HL-60/S4 (cell line): ENCODE data around the gene AKNAD1.
"Not testable (repeated sequence)": the region's sequence is repeated elsewhere in the genome, so short reads cannot be mapped to it uniquely, and the experiment has no call there.

Experiments used
- in situ Hi-C: fragments of 300-500 bp; cut with MboI; formaldehyde crosslinking; loops from 2 replicates; pipeline ENCODE4 v1.14.3; 2022; ENCODE audit warnings: low sequenced_read_pairs

Gene AKNAD1, protein sequence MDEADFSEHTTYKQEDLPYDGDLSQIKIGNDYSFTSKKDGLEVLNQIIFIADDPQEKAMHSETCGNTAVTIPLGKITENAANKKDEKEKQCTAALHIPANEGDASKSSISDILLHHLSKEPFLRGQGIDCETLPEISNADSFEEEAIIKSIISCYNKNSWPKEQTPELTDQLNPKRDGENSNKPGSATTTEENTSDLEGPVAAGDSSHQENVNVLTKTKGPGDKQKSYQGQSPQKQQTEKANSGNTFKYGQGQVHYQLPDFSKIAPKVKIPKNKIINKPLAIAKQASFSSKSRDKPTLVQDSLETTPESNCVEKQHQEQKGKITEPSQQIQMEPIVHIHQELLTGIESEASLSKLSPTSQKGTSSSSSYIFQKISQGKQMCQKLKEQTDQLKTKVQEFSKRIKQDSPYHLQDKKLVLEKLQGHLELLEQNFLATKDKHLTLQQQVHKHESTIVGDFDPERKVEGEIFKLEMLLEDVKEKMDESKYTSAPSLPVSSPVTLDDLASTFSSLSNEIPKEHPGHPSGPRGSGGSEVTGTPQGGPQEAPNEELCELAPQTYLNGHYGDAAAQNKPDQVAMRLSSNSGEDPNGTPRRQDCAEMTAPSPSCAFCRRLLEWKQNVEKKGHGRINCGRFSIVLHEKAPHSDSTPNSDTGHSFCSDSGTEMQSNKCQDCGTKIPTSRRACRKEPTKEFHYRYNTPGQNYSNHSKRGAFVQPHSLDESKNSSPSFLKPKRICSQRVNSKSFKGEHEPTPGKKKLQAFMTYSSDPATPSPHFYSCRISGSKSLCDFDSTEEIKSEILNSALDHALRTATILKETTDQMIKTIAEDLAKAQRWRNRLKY

DNA sequence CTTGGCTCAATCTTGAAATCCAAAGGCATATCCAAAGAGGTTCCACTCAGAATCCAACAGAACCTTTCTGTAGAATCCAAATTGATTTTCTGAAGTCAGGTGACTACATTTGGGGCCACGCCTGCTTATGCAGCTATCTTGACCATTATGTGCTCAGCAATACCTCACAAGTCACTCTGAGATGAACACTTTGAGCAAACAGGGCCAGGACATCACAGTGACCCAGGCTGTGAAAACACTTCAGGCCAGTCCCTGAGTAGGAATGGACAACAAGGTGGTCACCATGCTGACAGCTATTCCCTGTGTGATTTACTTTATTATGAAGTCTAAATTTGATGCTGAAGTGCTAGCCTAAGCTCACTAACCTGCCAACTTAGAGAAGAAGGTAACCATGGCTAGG is at the start of gene AKNAD1:
TSS of gene AKNAD1 (minus strand) at position 101 of the 400 bp plus-strand sequence. CDS start 4,430 bp downstream, outside the sequence.
- in situ Hi-C loops, result no loop called here

DNA sequence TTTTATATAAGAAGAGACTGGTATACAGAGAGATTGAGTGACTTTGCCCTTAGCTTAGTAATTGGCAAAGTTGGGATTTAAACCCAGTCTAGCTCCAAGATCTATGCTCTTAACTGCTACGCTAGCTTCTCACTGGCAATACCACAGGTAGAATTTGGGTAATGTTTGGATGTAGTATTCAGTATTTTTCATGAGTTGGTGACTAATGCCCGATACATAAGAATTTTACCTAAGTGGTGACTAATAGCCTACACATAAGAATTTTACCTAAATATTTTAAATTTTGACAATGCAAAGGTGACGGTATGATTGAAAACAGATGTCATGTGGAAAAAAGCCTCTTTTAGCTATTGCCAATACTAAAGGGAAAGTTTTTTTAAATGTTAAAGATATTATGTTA is 44.2 kb upstream of the AKNAD1 start:
- in situ Hi-C loops, result no loop called here

GRCh38 chr1:108897865-108898720 is 41.2 kb upstream of the AKNAD1 start:
- in situ Hi-C loops, result no loop called here

DNA sequence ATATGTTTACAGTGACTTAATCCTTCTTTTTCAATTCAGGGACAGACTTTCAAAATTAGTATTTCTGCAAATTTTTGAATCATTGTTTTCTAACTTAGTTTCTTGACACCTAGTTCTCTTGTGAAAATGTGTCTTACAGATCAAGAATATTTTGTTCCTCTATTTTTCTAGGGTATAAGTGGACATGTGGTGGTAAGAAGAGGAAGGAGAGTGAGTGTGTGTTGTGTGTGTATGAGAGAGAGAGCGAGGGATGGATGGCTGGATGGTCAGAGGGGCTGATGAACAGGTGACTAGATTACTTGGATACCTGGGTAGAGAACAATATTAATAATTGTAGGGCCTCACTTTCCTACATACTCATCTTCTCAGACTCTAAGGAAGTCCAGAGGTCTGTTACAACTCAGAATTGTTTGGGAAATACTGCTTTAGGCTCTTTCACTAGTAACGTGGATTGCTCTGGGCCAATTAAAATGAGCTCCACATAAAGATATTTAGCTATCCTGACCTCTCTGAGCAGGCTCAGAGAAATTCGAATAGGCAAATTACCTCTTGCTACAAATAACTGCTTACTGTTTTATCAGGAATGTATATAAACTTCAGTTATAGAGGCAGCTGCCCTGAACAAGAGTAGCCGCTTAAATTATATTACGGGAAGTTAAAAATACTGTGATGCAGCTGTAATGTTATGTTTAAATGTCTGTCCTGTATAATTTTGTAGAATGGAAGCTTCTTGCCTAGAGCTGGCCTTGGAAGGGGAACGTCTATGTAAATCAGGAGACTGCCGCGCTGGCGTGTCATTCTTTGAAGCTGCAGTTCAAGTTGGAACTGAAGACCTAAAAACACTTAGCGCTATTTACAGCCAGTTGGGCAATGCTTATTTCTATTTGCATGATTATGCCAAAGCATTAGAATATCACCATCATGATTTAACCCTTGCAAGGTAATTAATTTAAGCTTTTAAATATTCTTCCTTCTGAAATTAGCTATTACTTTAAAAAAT is 39.6 kb upstream of the AKNAD1 start:
- in situ Hi-C loops, result no loop called here

DNA sequence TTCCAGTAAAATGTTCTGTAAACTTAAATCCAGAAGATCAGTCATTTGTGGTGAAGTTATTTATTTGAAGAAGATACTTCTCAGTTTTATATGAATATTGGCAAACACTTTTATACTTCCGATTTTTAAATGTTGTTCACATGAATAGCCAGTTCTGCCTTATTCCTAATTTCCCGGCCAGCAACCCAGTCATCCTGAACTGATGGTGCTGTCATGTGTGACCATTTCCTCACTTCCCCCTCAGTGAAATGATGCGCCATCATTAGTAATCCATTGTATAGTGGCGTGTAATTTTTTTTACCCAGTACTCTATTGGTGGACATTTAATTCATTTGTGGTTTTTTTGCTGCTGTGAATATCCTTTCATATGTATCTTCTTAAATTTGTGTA is 36.2 kb upstream of the AKNAD1 start:
- in situ Hi-C loops, result no loop called here

DNA sequence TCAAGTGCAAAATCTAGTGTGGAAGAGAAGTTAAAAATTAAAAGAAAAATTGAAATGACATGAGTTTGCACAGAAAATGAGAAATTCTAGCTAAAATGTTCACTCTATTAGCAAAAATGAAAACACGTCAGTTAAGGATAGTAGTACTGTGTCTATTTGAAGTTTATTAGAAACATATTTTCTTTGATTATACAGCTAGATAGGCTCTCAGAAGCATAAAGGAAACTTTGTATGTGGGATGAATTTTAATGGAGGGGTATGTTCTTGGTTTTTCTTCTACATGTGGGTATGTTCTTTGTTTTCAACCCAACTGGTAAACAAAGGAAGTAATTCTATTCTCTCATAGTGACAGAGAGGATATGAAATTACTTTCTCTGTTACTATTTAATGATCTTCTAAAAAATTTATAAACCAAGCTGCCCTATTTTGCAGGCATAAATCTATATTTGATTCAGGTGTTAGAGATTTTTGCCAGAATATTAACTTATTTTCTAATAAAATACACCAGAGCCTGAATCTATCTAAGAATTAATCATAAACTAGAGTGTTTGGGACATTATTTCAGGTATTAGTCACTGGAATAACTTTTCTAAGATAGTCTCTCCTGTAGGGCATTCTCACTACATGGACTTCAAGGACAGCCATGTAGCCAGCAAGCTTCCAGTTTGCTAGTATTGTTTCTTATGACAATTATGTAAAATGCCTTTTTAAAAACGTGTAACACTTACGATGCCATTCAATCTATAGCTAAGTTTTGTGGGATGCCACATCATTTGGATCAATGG is 35.7 kb upstream of the AKNAD1 start:
- in situ Hi-C loops, result no loop called here

DNA sequence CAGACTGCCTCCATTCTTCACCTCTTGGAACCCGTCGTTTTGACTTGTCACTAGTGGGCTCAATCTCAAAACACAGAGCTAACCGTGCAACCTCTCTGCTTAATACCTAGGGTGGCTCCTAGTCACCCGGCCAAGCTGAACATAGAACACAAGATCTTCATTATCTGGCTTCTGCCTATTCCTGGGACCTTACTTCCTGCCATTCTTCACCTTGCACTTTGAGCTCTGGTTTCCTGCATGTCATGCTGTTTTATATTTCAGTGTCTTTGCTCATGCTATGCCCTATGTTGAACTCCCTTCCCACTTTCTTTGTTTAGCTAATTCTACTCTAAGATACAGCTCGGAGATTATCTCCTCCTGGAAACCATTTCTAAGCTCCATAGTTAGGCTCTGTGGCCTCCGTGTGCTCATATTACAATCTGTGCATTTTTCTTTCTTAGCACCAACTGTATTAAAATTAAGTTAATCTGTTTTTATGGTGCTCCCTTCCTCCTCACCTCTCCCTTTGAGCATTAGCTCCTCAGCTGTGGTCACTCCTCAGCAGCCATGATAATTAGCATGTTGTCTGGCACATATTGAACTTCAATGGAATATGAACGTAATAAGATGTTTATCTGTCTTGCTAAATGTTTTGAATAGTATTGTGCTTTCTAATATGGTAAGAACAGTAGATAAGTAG is 33.0 kb upstream of the AKNAD1 start:
- in situ Hi-C loops, result no loop called here

DNA sequence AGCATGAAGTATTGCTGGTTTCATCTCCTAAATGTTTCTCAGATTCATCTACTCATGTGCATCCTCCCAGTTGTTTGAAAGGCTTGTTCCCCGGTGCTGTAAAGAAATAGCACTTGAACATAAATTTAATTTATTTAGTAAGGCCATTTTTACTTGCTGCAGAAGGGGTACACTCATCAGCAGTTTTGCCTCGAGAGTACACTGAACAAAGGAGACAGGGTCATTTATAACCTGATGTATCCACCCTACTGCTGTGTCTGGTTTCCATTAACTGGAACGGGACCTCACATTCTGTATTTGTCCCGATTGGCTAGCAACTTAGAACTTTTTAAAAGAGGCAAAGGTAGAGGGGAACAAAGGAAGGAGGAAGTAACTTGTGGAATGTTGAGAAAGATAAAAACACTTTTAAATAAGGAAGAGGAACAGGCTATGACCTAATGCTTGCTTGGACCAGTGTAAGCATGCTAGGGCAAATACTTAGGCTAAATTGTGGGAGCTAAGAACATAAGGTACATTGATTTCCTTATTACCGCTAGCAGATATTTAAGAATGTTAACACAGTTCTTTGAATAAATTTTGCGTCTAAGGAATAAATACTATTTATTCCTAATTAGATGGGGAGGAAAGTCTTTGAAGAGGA is 32.2 kb upstream of the AKNAD1 start:
- in situ Hi-C loops, result not testable (repeated sequence)

DNA sequence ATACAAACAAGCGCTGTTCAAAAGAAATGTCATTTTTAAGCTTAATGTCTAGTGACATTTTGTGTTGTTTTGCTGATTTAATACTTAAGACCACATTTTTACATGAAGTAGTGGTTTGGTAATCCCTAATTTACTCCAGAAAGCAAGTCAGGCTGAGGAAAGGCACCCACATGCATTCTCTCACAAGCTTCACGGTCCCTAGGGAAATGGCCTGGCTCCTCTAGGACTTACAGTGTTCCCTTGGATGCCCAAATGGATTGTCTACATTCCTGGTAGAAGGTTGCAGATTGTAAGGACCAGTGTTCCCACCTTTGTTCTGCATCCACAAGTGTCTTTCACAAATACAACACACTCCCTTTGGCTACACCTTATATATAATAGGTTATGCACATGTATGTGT is 29.4 kb upstream of the AKNAD1 start:
- in situ Hi-C loops, result no loop called here

DNA sequence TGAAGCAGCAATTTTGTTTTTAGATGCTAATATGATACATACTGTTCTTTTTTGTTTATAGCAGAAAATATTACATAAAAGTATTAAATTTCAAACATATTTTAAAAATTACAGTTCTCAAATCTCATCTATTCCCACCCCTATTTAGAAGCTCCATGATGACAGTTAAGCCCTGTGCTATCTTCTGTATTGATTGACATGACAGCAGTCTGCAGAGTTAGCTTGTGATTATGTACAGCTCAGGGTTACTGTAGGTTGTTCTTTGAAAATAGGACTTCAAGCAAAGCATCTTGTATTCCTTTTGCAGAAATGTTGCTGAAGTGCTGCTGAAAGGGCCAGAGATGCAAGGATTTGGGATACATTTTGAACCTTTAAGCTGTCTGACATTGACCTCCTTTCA is 28.1 kb upstream of the AKNAD1 start:
- in situ Hi-C loops, result no loop called here

GRCh38 chr1:108882837-108883236 is 25.9 kb upstream of the AKNAD1 start:
- in situ Hi-C loops, result no loop called here

- in situ Hi-C loops, result no loop called here
Observed at GRCh38 chr1:108881369-108881768, 24.5 kb upstream of the AKNAD1 start.

GRCh38 chr1:108880850-108881249 is 24.0 kb upstream of the AKNAD1 start:
- in situ Hi-C loops, result no loop called here

DNA sequence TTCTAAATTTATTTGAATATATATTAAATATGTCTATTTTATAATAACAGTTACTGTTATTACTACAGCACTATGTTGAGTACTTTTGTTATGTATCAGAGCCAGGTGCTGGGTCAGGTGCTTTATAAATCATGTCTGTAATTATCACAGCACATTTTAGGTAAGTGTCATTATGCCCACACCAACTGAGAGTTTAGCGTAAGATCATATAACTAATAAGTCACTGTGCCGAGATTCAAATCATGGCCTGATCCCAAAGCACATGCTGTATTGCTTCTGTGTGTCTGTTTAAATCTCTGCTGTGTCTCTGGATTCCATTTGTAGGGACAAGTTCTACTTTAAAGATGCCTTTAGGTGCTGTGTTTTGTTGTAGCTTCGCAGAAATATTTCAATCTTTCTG is 21.8 kb upstream of the AKNAD1 start:
- in situ Hi-C loops, result no loop called here

GRCh38 chr1:108878160-108878469 is 21.2 kb upstream of the AKNAD1 start:
- in situ Hi-C loops, result no loop called here

DNA sequence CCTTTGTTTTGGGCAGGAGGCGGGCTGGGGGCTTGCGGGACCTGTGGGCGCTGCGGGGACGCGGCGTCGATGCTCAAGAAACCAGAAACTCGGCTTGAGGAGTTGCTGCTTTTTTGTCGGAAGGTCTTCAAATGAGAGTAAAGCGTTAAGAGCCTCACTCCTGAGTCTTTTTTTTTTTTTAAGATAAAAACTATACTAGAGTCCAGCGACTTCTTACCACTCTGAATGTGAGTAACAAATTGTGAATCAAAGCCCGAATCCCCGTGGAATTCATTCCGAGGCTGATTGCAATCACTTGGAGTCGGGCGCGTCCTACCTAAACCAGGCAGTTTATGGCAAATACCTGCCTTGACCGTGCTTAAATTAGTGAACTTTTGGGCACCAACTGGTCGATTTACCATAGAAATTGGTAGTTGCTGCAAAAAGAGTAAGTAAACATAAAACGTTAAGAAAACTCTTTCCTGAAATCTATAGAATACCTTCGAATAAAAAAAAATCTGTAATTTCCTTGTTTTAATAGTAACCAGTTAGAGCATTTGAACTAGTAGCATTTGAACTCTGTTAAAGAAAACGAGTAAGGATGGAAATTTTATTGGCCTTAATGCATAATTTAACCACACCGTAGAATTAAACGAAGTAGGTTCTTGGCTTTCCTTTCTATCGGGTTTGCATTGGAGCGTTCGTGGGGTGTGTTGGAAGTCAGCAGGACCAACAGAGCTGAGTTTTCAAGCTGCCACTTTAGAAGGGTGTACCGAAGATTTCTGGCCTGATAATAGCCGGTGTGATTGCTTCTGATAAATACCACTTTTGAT is 20.7 kb upstream of the AKNAD1 start:
- in situ Hi-C loops, result no loop called here

DNA sequence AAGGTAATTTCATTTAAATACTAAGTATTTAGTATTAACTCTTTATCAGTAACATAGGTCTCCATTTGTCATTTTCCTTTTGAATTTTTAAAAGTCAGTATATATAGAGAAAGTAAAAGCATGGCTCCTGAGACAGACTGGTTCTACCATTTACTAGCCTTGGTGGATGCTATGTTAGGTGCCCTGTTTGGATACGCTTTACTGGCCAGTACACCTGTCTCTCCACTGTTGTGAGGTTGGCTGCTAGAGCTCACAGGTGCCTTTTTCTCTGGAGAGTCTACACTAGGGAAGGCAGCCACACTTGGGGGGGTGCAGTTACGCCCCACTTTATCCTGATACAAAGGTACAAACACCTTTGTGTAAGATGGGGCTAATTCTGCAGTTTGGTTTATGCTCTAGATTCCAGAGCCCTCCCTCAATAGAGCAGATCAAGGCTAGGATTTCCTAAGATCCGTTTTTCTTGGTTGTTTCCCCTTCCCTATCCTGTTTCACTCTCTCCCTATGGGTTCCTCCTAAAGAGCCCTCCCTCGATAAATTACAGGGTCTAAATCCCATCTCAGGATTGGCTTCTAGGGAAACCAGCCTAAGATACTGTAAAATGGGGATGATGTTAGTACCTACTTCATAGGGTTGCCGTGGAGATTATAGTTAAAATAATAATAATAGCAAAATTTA is 14.3 kb upstream of the AKNAD1 start:
- in situ Hi-C loops, result no loop called here
